ENCODE measurements around the gene ATP11A.

- TF ChIP-seq EZH2 (IDR thresholded peaks at IDR 0.05; ENCODE audit: low read length, unreplicated experiment) (no peak), EZH2phosphoT487 (IDR thresholded peaks at IDR 0.05; ENCODE audit: borderline replicate concordance, low read length) (no peak), CTCF (conservative IDR thresholded peaks at IDR 0.05; ENCODE audit: low read depth, low read length) (no peak)
Observed at GRCh38 chr13:112714376-112715174, 24.7 kb downstream of the ATP11A start.
